Activated CD8-positive, alpha-beta memory T cell treated with anti-CD3 and anti-CD28 coated beads, Interleukin-2, amount 50 U/mL, for 24 hours (primary cell): ENCODE data around the gene TATDN2.

Source experiments
- DNase-seq: peaks from one replicate; pipeline ENCODE4 v3.0.0-alpha.2; 2020; ENCODE audit errors: extremely low read depth

TATDN2 gene

GRCh38 chr3:10248184-10248983, at the start of gene TATDN2:
Gene TATDN2, plus strand, starts transcription at chr3:10248459. Its CDS starts 742 bp downstream, at chr3:10249201.
- peak; percentile 84 for DNase-seq

- DNase-seq: peak; percentile 38
These were observed 49.3 kb upstream of the TATDN2 start for GRCh38 chr3:10198761-10199649.

GRCh38 chr3:10204921-10205320, 43.3 kb upstream of the TATDN2 start:
- DNase-seq: no peak

GRCh38 chr3:10205451-10206165, 42.7 kb upstream of the TATDN2 start:
- DNase-seq: no peak

- no peak for DNase-seq
These were observed 42.1 kb upstream of the TATDN2 start for GRCh38 chr3:10206166-10206511.

- DNase-seq: no peak
These were observed 35.0 kb upstream of the TATDN2 start for GRCh38 chr3:10213156-10213792.

- DNase-seq: no peak
These were observed 32.5 kb upstream of the TATDN2 start for GRCh38 chr3:10215578-10216368.

- no peak for DNase-seq
These were observed 30.9 kb upstream of the TATDN2 start for GRCh38 chr3:10217359-10217758.

- no peak for DNase-seq
These were observed 28.5 kb upstream of the TATDN2 start for GRCh38 chr3:10219737-10220136.

- no peak for DNase-seq
These were observed 24.3 kb upstream of the TATDN2 start for GRCh38 chr3:10223676-10224639.

- no peak for DNase-seq
These were observed 23.2 kb upstream of the TATDN2 start for GRCh38 chr3:10224794-10225665.

GRCh38 chr3:10226293-10226692, 22.0 kb upstream of the TATDN2 start:
- no peak for DNase-seq

GRCh38 chr3:10228248-10228950, 19.9 kb upstream of the TATDN2 start:
- no peak for DNase-seq

- DNase-seq: no peak
These were observed 18.7 kb upstream of the TATDN2 start for GRCh38 chr3:10229576-10229975.

GRCh38 chr3:10232137-10232536, 16.1 kb upstream of the TATDN2 start:
- no peak for DNase-seq

- no peak for DNase-seq
These were observed 14.3 kb upstream of the TATDN2 start for GRCh38 chr3:10233988-10234387.

- no peak for DNase-seq
These were observed 13.6 kb upstream of the TATDN2 start for GRCh38 chr3:10234526-10235230.
